GM10847 (cell line): ENCODE results near the gene ATP11C.

Experiments used
- POLR2A ChIP-seq: IDR thresholded peaks from 2 replicates; pipeline ENCODE4 v1.6.1; 2011; ENCODE audit not compliant: insufficient read length; ENCODE audit errors: extremely low read depth

Gene ATP11C

GRCh38 chrX:139930401-139930800 lies 2.5 kb downstream of the ATP11C start:
- no peak for TF ChIP-seq POLR2A

- TF ChIP-seq POLR2A: no peak
Measured at GRCh38 chrX:139929876-139930275, 3.0 kb downstream of the ATP11C start.

- no peak for TF ChIP-seq POLR2A
Measured at GRCh38 chrX:139924696-139925095, 8.2 kb downstream of the ATP11C start.

GRCh38 chrX:139924069-139924695 lies 8.7 kb downstream of the ATP11C start:
- TF ChIP-seq POLR2A: no peak

- TF ChIP-seq POLR2A: no peak
Measured at GRCh38 chrX:139920316-139920715, 12.5 kb downstream of the ATP11C start.

- TF ChIP-seq POLR2A: no peak
Measured at GRCh38 chrX:139914421-139914820, 18.4 kb downstream of the ATP11C start.

- no peak for TF ChIP-seq POLR2A
Measured at GRCh38 chrX:139909712-139910111, 23.1 kb downstream of the ATP11C start.

GRCh38 chrX:139907078-139907477 lies 25.8 kb downstream of the ATP11C start:
- no peak for TF ChIP-seq POLR2A

- TF ChIP-seq POLR2A: no peak
Measured at GRCh38 chrX:139905743-139906142, 27.1 kb downstream of the ATP11C start.

- TF ChIP-seq POLR2A: no peak
Measured at GRCh38 chrX:139905051-139905450, 27.8 kb downstream of the ATP11C start.

GRCh38 chrX:139903210-139903609 lies 29.6 kb downstream of the ATP11C start:
- no peak for TF ChIP-seq POLR2A

GRCh38 chrX:139902559-139902958 lies 30.3 kb downstream of the ATP11C start:
- no peak for TF ChIP-seq POLR2A

- no peak for TF ChIP-seq POLR2A
Measured at GRCh38 chrX:139898334-139898733, 34.5 kb downstream of the ATP11C start.

- TF ChIP-seq POLR2A: no peak
Measured at GRCh38 chrX:139892512-139892911, 40.3 kb downstream of the ATP11C start.

- TF ChIP-seq POLR2A: no peak
Measured at GRCh38 chrX:139890991-139891700, 41.7 kb downstream of the ATP11C start.

GRCh38 chrX:139889760-139890159 lies 43.1 kb downstream of the ATP11C start:
- TF ChIP-seq POLR2A: no peak

- TF ChIP-seq POLR2A: no peak
Measured at GRCh38 chrX:139883984-139884383, 48.9 kb downstream of the ATP11C start.
